GM13976 (cell line): ENCODE data around the gene OSBPL6.
A peak's percentile ranks its signal among the peaks of the same experiment; 100 is the strongest.

Experiments used
- DNase-seq: peaks from one replicate; pipeline ENCODE4 v3.0.0; 2012; ENCODE audit warnings: low spot score
- CTCF ChIP-seq: IDR thresholded peaks from 2 replicates; pipeline ENCODE4 v1.5.1; 2012; ENCODE audit warnings: borderline replicate concordance, mild to moderate bottlenecking; ENCODE audit not compliant: insufficient read depth; ENCODE audit errors: extremely low read depth, missing control alignments, control extremely low read depth
- in situ Hi-C: fragments of 300-500 bp; cut with MboI; formaldehyde crosslinking; loops from one replicate; pipeline ENCODE4 v1.12.0; 2022; ENCODE audit warnings: low sequenced_read_pairs, mixed read lengths, inconsistent platforms; ENCODE audit not compliant: unreplicated experiment

OSBPL6 gene

GRCh38 chr2:178187861-178188260, 6.5 kb upstream of the OSBPL6 start:
- DNase-seq, result no peak
- in situ Hi-C loops, result no loop called here
- no peak for TF ChIP-seq CTCF

GRCh38 chr2:178188466-178188865, 5.8 kb upstream of the OSBPL6 start:
- DNase-seq, result no peak

GRCh38 chr2:178191004-178191508, 3.3 kb upstream of the OSBPL6 start:
- in situ Hi-C loops, result no loop called here
- DNase-seq, result no peak
- no peak for TF ChIP-seq CTCF

More at GRCh38 chr2:178188466-178188865, 5.8 kb upstream of the OSBPL6 start:
- in situ Hi-C loops, result no loop called here
- no peak for TF ChIP-seq CTCF

- no peak for TF ChIP-seq CTCF
- DNase-seq, result no peak
- in situ Hi-C loops, result no loop called here
Measured at GRCh38 chr2:178191511-178191910, 2.8 kb upstream of the OSBPL6 start.

GRCh38 chr2:178193496-178193822, 853 bp upstream of the OSBPL6 start:
- in situ Hi-C loops, result no loop called here
- DNase-seq, result no peak
- TF ChIP-seq CTCF, result no peak

- in situ Hi-C loops, result no loop called here
- peak; percentile 49 for DNase-seq
- TF ChIP-seq CTCF, result no peak
Measured at GRCh38 chr2:178194600-178195389, 483 bp downstream of the OSBPL6 start.
